ENCODE results near the gene SPATA31A1.
"Not testable (repeated sequence)": the region's sequence is repeated elsewhere in the genome, so short reads cannot be mapped to it uniquely, and the experiment has no call there.

The SPATA31A1 gene

GRCh38 chr9:39355369-39355768, at the start of gene SPATA31A1:
SPATA31A1 (plus strand) TSS chr9:39355669; CDS start chr9:39355731, 62 bp downstream.
- DNase-seq = not testable (repeated sequence)

GRCh38 chr9:39407261-39408204, 52.1 kb downstream of the SPATA31A1 start:
- DNase-seq = not testable (repeated sequence)

GRCh38 chr9:39411254-39411940, 55.9 kb downstream of the SPATA31A1 start:
- not testable (repeated sequence) for DNase-seq

All from islet precursor cell (in vitro differentiated cells).